ENCODE data around the gene ANO7. TPM values are rescaled to one million over a fixed set of nuclear protein-coding genes. Genes with fewer than 3 reads are reported as not detected.

ANO7 gene
- total and polyA plus RNA-seq, 11 donors: 0.67 to 3.0 (median 1.1) TPM

DNA sequence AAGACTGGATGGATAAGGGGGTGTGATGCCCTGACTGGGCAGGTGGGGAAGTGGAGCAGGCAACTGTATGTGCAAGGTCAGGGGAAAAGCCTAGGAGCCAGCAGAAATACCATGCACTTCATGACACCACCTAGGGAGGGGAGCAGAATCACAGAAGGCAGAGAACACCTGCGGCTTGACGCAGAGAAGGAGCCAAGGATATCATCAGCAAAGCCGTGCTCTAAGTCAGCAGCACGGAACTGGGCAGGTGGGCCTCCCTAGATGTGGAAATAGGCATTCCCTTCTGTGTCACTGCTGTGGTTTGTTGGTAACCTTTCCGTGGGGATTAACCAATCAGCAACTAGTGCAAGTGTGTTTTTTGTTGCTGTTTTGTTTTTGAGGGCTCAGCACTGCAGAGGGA lies 85.7 kb downstream of the ANO7 start:
- ATAC-seq (no peak), DNase-seq (no peak)
- Histone ChIP-seq H3K27ac (no peak overlapping the region), H3K4me3 (no peak overlapping the region), H3K27me3 (no peaks in the 10 kb centered on the region), H3K9me3 (peaks cover 0 to 9% (median 0%) of the 10 kb centered on the region in 12 donors), H3K36me3 (peaks cover 0 to under 1% (median 0%) of the 10 kb centered on the region in 9 donors), H3K4me1 (peaks cover 0 to 34% (median 28%) of the 10 kb centered on the region in 12 donors)
- 84 to 90% (median 90%) methylated on average over 5 of the region's 5 CpGs for WGBS, 4 donors
- intact Hi-C loops (cut with DNase I): loop anchor here in 7 of 10 donors (1.0 to 5.0 kb wide), 5 partner anchors 33 to 83 kb away; partner anchors contain the start of genes HDLBP (in 4 of the 7), SEPTIN2 (in 4 of the 7) and FARP2 (in 1 of the 7)
- no peak for TF ChIP-seq POLR2A (IDR thresholded peaks at IDR 0.05)
- TF ChIP-seq, protein P1, sequence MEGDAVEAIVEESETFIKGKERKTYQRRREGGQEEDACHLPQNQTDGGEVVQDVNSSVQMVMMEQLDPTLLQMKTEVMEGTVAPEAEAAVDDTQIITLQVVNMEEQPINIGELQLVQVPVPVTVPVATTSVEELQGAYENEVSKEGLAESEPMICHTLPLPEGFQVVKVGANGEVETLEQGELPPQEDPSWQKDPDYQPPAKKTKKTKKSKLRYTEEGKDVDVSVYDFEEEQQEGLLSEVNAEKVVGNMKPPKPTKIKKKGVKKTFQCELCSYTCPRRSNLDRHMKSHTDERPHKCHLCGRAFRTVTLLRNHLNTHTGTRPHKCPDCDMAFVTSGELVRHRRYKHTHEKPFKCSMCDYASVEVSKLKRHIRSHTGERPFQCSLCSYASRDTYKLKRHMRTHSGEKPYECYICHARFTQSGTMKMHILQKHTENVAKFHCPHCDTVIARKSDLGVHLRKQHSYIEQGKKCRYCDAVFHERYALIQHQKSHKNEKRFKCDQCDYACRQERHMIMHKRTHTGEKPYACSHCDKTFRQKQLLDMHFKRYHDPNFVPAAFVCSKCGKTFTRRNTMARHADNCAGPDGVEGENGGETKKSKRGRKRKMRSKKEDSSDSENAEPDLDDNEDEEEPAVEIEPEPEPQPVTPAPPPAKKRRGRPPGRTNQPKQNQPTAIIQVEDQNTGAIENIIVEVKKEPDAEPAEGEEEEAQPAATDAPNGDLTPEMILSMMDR (IDR thresholded peaks at IDR 0.05): no peak

Other genes starting within 250 kb of the ANO7 start
- 10 to 100 TPM in 2 of 9 donors, 1 to 10 TPM in 7; 3.1 to 14.7 (median 5.6) TPM for gene SNED1, start 190.1 kb upstream of the ANO7 start, total RNA-seq
- gene SNED1, start 190.1 kb upstream of the ANO7 start, polyA plus RNA-seq: 1 to 10 TPM; 4.2 to 4.3 TPM
- gene MTERF4, start 86.4 kb upstream of the ANO7 start, total RNA-seq: 10 to 100 TPM; 16.4 to 29.1 (median 22.3) TPM
- gene MTERF4, start 86.4 kb upstream of the ANO7 start, polyA plus RNA-seq: 10 to 100 TPM; 23.0 to 28.7 TPM
- 1 to 10 TPM in 8 of 9 donors, under 1 TPM in 1; 0.60 to 6.3 (median 1.8) TPM for gene PASK, start 39.2 kb upstream of the ANO7 start, total RNA-seq
- gene PASK, start 39.2 kb upstream of the ANO7 start, polyA plus RNA-seq: 1 to 10 TPM in 1 of 2 donors, under 1 TPM in 1; 0.84 to 1.2 TPM
- gene PPP1R7, start 38.2 kb upstream of the ANO7 start, total RNA-seq: 100 to 1,000 TPM in 1 of 9 donors, 10 to 100 TPM in 8; 66.7 to 110 (median 74.7) TPM
- 100 to 1,000 TPM in 1 of 2 donors, 10 to 100 TPM in 1; 82.7 to 103 TPM for gene PPP1R7, start 38.2 kb upstream of the ANO7 start, polyA plus RNA-seq
- 100 to 1,000 TPM; 312 to 407 (median 352) TPM for gene HDLBP, start 127.0 kb downstream of the ANO7 start, total RNA-seq
- 100 to 1,000 TPM; 220 to 308 TPM for gene HDLBP, start 127.0 kb downstream of the ANO7 start, polyA plus RNA-seq
- gene SEPTIN2, start 127.2 kb downstream of the ANO7 start, total RNA-seq: 100 to 1,000 TPM; 102 to 237 (median 203) TPM
- gene SEPTIN2, start 127.2 kb downstream of the ANO7 start, polyA plus RNA-seq: 100 to 1,000 TPM in 1 of 2 donors, 10 to 100 TPM in 1; 91.2 to 198 TPM
- 10 to 100 TPM; 17.1 to 31.8 (median 21.9) TPM for gene FARP2, start 167.6 kb downstream of the ANO7 start, total RNA-seq
- 10 to 100 TPM in 1 of 2 donors, 1 to 10 TPM in 1; 7.9 to 11.9 TPM for gene FARP2, start 167.6 kb downstream of the ANO7 start, polyA plus RNA-seq